Pericardium fibroblast (primary cell): ENCODE measurements around the gene GIMAP4. TPM values are rescaled to one million over a fixed set of nuclear protein-coding genes. Genes with fewer than 3 reads are reported as not detected.

Source experiments
- total RNA-seq: library from RNA; depleted of rRNA; stranded (reverse); fragments of >200 nt; gene quantifications from 2 replicates; pipeline ENCODE4 v1.2.3, GENCODE V29; 2015

The GIMAP4 gene
- not detected in 2 replicates for total RNA-seq

GRCh38 chr7:150567169-150567568, at the start of gene GIMAP4:
Gene GIMAP4 (plus strand): TSS chr7:150567390. CDS start chr7:150569902, 2,512 bp downstream.

Other genes with a start within 250 kb of the GIMAP4 start
- gene LRRC61, start 244.0 kb upstream of the GIMAP4 start, total RNA-seq, result 2.0 TPM in 1 of 2 replicates, not detected in the other
- 0.09 TPM in 1 of 2 replicates, not detected in the other for gene ACTR3C, start 243.8 kb upstream of the GIMAP4 start, total RNA-seq
- 90.6 and 142 TPM in 2 replicates for gene RARRES2, start 225.8 kb upstream of the GIMAP4 start, total RNA-seq
- gene REPIN1, start 198.6 kb upstream of the GIMAP4 start, total RNA-seq, result 54.8 and 57.9 TPM in 2 replicates
- 6.4 and 8.2 TPM in 2 replicates for gene ZNF775, start 188.1 kb upstream of the GIMAP4 start, total RNA-seq
- gene GIMAP8, start 116.8 kb upstream of the GIMAP4 start, total RNA-seq, result not detected in 2 replicates
- not detected in 2 replicates for gene GIMAP7, start 52.5 kb upstream of the GIMAP4 start, total RNA-seq
- not detected in 2 replicates for gene GIMAP6, start 65.0 kb downstream of the GIMAP4 start, total RNA-seq
- gene GIMAP2, start 118.3 kb downstream of the GIMAP4 start, total RNA-seq, result 0.09 and 0.12 TPM in 2 replicates
- gene GIMAP1, start 149.2 kb downstream of the GIMAP4 start, total RNA-seq, result not detected in 2 replicates
- gene GIMAP5, start 170.0 kb downstream of the GIMAP4 start, total RNA-seq, result not detected in 2 replicates
- gene TMEM176B, start 233.0 kb downstream of the GIMAP4 start, total RNA-seq, result 2.2 and 12.2 TPM in 2 replicates
- gene TMEM176A, start 233.4 kb downstream of the GIMAP4 start, total RNA-seq, result 4.1 and 6.2 TPM in 2 replicates